Activated CD4-positive, alpha-beta T cell treated with anti-CD3 and anti-CD28 coated beads, Interleukin-2, amount 50 U/mL, for 24 hours (primary cell): ENCODE data around the gene ZNF532.
"Not testable (repeated sequence)": the region's sequence is repeated elsewhere in the genome, so short reads cannot be mapped to it uniquely, and the experiment has no call there.

Source experiments
- DNase-seq, 2 donors: peaks; one replicate each; pipeline ENCODE4 v3.0.0-alpha.2; 2020; ENCODE audit warnings: low read depth in 1 of 2, low spot score in 1 of 2

Gene ZNF532, protein sequence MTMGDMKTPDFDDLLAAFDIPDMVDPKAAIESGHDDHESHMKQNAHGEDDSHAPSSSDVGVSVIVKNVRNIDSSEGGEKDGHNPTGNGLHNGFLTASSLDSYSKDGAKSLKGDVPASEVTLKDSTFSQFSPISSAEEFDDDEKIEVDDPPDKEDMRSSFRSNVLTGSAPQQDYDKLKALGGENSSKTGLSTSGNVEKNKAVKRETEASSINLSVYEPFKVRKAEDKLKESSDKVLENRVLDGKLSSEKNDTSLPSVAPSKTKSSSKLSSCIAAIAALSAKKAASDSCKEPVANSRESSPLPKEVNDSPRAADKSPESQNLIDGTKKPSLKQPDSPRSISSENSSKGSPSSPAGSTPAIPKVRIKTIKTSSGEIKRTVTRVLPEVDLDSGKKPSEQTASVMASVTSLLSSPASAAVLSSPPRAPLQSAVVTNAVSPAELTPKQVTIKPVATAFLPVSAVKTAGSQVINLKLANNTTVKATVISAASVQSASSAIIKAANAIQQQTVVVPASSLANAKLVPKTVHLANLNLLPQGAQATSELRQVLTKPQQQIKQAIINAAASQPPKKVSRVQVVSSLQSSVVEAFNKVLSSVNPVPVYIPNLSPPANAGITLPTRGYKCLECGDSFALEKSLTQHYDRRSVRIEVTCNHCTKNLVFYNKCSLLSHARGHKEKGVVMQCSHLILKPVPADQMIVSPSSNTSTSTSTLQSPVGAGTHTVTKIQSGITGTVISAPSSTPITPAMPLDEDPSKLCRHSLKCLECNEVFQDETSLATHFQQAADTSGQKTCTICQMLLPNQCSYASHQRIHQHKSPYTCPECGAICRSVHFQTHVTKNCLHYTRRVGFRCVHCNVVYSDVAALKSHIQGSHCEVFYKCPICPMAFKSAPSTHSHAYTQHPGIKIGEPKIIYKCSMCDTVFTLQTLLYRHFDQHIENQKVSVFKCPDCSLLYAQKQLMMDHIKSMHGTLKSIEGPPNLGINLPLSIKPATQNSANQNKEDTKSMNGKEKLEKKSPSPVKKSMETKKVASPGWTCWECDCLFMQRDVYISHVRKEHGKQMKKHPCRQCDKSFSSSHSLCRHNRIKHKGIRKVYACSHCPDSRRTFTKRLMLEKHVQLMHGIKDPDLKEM (N-terminal part only)

DNA sequence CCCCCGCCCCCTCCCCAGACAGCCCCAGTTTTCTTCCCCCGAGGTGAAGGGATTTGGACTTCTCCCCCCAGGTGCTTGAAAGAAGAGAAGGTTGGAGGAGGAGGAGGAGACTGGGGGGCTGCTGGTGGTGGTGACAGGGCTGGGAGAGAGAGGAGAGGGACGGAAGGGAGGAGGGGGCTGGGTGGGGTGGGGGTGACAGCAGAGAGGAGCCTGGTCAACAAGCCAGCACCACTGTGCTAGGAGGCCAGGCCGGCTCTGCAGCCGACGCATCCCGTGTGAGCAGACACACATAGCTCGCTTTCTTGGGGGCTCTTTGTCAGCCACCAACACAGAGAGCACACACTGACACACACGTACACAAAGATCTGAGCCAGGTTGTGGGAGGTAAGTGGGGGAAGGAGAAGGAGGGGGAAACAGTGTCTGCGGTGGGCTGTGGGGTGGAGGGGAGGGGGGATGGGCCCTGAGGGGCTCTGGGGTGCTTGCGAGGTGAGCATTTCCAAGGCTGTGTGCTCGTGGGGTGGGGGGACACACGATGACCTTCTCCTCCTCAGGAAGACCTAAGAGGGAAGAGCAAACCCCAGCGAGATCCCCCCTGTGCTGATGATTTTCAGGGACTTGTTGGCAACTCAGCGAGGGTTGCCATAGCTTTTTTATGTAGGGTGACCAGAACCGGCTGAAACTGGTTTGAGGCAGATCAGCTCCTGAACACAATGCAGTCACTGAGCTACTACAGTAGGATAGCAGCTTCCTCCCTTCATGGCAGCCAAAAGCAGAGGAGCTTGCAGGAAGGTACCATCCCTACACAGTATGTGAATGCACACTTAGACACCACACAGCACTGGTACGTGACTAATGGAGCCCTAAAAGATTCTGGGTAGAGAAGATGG is at the start of gene ZNF532:
Gene ZNF532 (plus strand): TSS at position 732 of the 887 bp plus-strand sequence. CDS start 53,411 bp downstream, outside the sequence.
- DNase-seq, result no peak

DNA sequence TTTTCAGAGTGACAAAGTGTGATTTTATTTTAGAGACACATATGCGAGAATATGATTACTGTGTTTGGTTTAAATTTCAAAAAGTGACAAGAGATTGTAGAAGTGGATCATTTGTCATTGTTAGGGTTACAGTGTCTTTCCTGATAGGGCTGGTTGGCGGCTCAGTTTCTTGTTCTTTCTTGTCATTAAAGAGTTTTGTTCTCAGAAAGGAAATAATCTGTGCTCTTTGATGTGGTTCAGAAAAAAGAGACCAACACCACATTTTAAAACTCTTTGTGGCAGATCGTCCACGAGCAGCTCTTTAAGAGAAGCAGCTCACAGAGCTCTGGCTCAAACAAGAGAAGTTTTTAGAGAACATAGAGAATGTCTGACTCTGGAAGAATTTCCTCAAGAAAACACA is 45.6 kb upstream of the ZNF532 start:
- no peak for DNase-seq

DNA sequence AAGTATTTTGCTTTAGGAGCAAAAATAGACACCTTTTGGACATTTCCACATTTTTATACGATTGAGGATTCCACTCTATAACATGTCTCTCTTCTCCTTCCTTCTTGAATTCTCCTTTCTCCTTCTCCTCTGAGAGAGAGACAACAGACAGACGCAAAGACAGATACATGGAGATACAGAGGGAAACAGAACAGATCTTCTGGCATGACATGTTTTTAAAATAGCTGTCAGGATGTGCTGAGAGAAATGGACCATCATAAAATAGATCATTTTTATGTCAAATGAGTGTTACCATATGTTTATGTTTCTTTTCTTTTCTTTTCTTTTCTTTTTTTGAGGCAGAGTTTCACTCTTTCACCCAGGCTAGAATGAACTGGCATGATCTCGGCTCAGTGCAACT is 44.4 kb upstream of the ZNF532 start:
- DNase-seq, result no peak

DNA sequence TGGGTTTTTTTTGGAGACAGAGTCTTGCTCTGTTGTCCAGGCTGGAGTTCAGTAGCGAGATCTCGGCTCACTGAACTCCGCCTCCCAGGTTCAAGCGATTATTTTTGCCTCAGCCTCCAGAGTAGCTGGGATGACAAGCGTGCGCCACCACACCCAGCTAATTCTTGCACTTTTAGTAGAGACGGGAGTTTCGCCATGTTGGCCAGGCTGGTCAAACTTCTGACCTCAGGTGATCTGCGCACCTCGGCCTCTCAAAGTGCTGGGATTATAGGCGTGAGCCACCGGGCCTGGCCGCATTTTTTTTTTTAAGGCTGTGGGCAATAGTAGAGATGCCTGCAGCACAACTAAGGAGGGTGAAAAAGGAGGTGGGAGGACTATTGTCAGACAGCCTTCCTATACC is 41.7 kb upstream of the ZNF532 start:
- no peak for DNase-seq

- no peak for DNase-seq
Observed at GRCh38 chr18:58823412-58823811, 41.3 kb upstream of the ZNF532 start.

- not testable (repeated sequence) for DNase-seq
Observed at GRCh38 chr18:58826926-58827325, 37.8 kb upstream of the ZNF532 start.

DNA sequence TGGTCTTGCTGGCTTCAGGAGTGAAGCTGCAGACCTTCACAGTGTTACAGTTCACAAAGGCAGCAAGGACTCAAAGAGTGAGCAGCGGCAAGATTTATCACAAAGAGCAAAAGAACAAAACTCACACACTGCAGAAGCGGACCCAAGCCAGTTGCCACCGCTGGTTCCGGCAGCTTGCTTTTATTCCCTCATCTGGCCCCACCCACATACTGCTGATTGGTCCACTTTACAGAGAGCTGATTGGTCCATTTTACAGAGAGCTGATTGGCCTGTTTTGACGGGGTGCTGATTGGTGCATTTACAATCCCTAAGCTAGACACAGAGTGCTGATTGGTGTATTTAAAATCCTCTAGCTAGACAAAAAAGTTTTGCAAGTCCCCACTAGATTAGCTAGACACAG is 37.2 kb upstream of the ZNF532 start:
- no peak for DNase-seq

GRCh38 chr18:58827886-58828285 is 36.8 kb upstream of the ZNF532 start:
- DNase-seq, result no peak

GRCh38 chr18:58828399-58829121 is 36.1 kb upstream of the ZNF532 start:
- no peak for DNase-seq

DNA sequence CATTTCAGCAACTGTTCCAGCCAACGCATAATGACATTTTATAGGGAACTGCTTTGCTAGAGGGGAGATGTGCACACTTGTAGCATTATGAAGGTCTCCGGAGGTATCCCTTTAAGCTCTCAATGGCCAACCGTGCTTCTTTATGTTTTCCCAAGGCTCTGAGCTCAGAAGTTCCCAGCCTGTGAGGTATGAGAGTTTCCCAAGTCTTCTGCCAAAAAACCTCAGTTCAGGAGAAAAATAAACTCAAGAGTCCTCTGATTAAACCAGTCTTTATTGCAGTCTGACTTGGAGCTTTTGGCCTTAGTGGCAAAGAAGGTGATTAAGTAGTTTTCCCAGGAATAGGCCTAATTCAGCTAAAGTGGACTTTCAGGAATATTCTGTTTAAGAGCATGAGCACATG is 35.4 kb upstream of the ZNF532 start:
- DNase-seq, result no peak

GRCh38 chr18:58829886-58830285 is 34.8 kb upstream of the ZNF532 start:
- not testable (repeated sequence) for DNase-seq

DNA sequence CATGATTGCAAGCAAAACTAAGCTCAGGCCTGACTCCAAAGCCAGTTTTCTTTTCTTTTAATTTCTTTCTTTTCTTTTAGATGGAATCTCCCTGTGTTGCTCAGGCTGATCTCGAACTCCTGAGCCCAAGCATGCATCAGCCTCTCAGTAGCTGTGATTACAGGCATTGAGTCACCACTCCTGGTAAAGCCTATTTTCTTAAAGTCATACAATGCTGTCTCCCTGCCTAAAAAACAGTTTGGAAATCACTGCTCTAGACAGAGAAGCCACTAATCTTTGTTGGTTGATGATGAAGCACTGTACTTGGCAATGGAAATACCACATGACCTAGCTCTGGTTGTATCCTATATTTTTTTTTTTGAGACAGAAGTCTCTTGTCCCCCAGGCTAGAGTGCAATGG is 33.1 kb upstream of the ZNF532 start:
- no peak for DNase-seq

DNA sequence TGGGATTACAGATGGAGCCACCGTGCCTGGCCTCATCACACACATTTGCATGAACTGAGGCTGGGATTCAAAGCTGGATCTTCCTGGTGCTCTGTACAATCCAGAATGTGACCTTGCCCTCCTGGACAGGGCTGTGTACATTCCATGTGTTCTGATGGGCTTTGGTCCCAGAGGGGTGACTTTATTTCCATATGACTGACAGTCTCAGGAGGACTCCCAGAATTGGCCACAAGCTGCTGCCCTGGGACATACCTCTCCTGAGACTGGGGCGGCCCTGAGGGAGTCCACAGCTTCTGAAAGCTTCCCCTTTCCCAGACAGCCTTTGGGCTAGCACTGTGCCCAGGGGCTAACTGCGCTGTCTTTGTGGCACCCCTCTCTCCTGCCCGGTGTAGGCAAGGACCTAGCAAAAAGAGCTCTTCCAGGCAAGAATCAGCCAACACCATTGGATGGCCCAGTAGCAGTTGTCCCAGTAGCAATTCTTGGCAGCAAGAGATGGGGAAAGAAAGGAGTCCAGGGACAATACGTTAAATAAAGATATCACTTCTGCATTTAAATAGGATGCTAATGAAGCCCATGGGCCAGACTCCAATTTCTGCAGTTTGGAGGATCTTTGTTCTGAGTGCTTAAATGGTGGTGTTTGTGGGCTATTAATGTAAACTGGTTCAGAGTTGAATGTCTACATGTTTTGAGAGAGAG is 26.4 kb upstream of the ZNF532 start:
- DNase-seq, result no peak

GRCh38 chr18:58838946-58839345 is 25.7 kb upstream of the ZNF532 start:
- DNase-seq, result no peak

GRCh38 chr18:58842978-58843687 is 21.5 kb upstream of the ZNF532 start:
- no peak for DNase-seq

- DNase-seq, result no peak
Observed at GRCh38 chr18:58843688-58844035, 21.0 kb upstream of the ZNF532 start.

DNA sequence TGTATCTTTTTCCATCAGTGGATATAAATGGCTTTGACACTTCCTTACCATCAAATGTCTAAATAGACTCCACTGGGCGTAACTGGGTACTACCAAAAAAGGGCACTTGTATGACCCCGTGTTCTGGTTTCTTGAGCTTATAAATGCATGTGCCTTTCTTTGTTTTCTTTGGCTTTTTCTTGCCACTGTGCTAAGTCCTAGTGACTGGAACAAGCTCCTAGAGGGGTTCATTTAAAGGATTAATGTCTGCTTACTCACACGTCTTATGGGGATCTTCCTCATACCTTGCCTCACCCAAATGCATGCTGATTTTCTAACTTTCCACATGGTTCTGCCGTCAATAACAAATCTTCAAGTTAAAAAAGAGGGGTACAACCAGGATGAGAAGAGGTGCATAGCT is 19.8 kb upstream of the ZNF532 start:
- DNase-seq, result no peak

GRCh38 chr18:58845928-58846724 is 18.6 kb upstream of the ZNF532 start:
- no peak for DNase-seq
